Colon (tissue), 2 donors: Measurements from ENCODE around the gene UGDH.
"Not testable (repeated sequence)": the region's sequence is repeated elsewhere in the genome, so short reads cannot be mapped to it uniquely, and the experiment has no call there.

Source experiments
- FAIRE-seq: peaks from 2 replicates; lab custom pipeline; 2012; peaks lifted over from hg19 to GRCh38; lab: Jason Lieb, UNC
- donor health status: control.
- donor health status: control.

The UGDH gene

GRCh38 chr4:39527296-39528060 lies at the start of gene UGDH:
TSS of gene UGDH (minus strand) at chr4:39527439. CDS start at chr4:39521512, 5,927 bp downstream.
- no peak for FAIRE-seq

GRCh38 chr4:39574946-39575345 lies 47.7 kb upstream of the UGDH start:
- no peak for FAIRE-seq

- no peak for FAIRE-seq
Measured at GRCh38 chr4:39571504-39571903, 44.3 kb upstream of the UGDH start.

- no peak for FAIRE-seq
Measured at GRCh38 chr4:39571054-39571453, 43.8 kb upstream of the UGDH start.

- no peak for FAIRE-seq
Measured at GRCh38 chr4:39569209-39569608, 42.0 kb upstream of the UGDH start.

- FAIRE-seq: peak; percentile 14
Measured at GRCh38 chr4:39568805-39569204, 41.6 kb upstream of the UGDH start.

GRCh38 chr4:39565878-39566600 lies 38.8 kb upstream of the UGDH start:
- FAIRE-seq: no peak

GRCh38 chr4:39563346-39563847 lies 36.2 kb upstream of the UGDH start:
- FAIRE-seq: no peak

GRCh38 chr4:39562792-39563191 lies 35.6 kb upstream of the UGDH start:
- no peak for FAIRE-seq

GRCh38 chr4:39559626-39560025 lies 32.4 kb upstream of the UGDH start:
- no peak for FAIRE-seq

GRCh38 chr4:39555472-39555871 lies 28.2 kb upstream of the UGDH start:
- no peak for FAIRE-seq

- no peak for FAIRE-seq
Measured at GRCh38 chr4:39548425-39549067, 21.3 kb upstream of the UGDH start.

GRCh38 chr4:39544580-39545315 lies 17.5 kb upstream of the UGDH start:
- no peak for FAIRE-seq

- not testable (repeated sequence) for FAIRE-seq
Measured at GRCh38 chr4:39544080-39544479, 16.8 kb upstream of the UGDH start.

- no peak for FAIRE-seq
Measured at GRCh38 chr4:39543034-39543433, 15.8 kb upstream of the UGDH start.

GRCh38 chr4:39542611-39543012 lies 15.4 kb upstream of the UGDH start:
- no peak for FAIRE-seq

GRCh38 chr4:39541987-39542610 lies 14.9 kb upstream of the UGDH start:
- FAIRE-seq: no peak

- no peak for FAIRE-seq
Measured at GRCh38 chr4:39539089-39539611, 11.9 kb upstream of the UGDH start.

- FAIRE-seq: no peak
Measured at GRCh38 chr4:39533541-39533940, 6.3 kb upstream of the UGDH start.

- not testable (repeated sequence) for FAIRE-seq
Measured at GRCh38 chr4:39532237-39532636, 5.0 kb upstream of the UGDH start.

- FAIRE-seq: no peak
Measured at GRCh38 chr4:39530682-39531081, 3.4 kb upstream of the UGDH start.
